ENCODE results near the gene FPGT.
A peak's percentile ranks its signal among the peaks of the same experiment; 100 is the strongest.

Gene FPGT

GRCh38 chr1:74197657-74198552, at the start of gene FPGT, which contains the start of gene LRRIQ3:
Gene FPGT, plus strand, starts transcription at chr1:74198242. Its CDS starts 37 bp downstream, at chr1:74198279.
Gene LRRIQ3, minus strand, starts transcription at chr1:74198176. Its CDS starts 14,492 bp downstream, at chr1:74183684.
- Histone ChIP-seq H4K20me1 (ENCODE audit: insufficient read depth, low read length) (no peaks in the 10 kb centered on the region), H3K9ac (ENCODE audit: low read length) (peak within 1 kb of the TSS; percentile 65), H3K27me3 (replicated peaks; ENCODE audit: insufficient read depth, low read length) (no peaks in the 10 kb centered on the region), H3F3A (ENCODE audit: insufficient read depth, low read length) (peaks cover 4% of the 10 kb centered on the region), H2AFZ (ENCODE audit: low read length) (peak within 1 kb of the TSS; percentile 97), H3K27ac (ENCODE audit: low read length) (peak within 1 kb of the TSS; percentile 65; the same call in 1 of the 2 replicates), H3K4me2 (ENCODE audit: low read depth, low read length) (peak within 1 kb of the TSS; percentile 82), H3K4me3 (ENCODE audit: low read length) (peak within 1 kb of the TSS; percentile 79), H3K9me3 (replicated peaks; ENCODE audit: insufficient read depth, low read length) (no peaks in the 10 kb centered on the region), H3K9me2 (replicated peaks; ENCODE audit: insufficient read depth, low read length) (no peaks in the 10 kb centered on the region), H3K4me1 (ENCODE audit: low read length) (peaks cover 4% of the 10 kb centered on the region; the same call in 1 of the 2 replicates), H3K79me2 (ENCODE audit: low read length) (no peaks in the 10 kb centered on the region), H3K36me3 (replicated peaks; ENCODE audit: insufficient read depth, low read length) (no peaks in the 10 kb centered on the region)
- no peak for TF ChIP-seq EZH2 (optimal IDR thresholded peaks at IDR 0.05; ENCODE audit: low read depth, low read length)
- no peak for TF ChIP-seq CTCF (IDR thresholded peaks at IDR 0.05; ENCODE audit: low read length)
- no peak for TF ChIP-seq EZH2phosphoT487 (IDR thresholded peaks at IDR 0.05; ENCODE audit: low read length)
- peak; percentile 95 for DNase-seq

GRCh38 chr1:74160046-74160445, 38.0 kb upstream of the FPGT start:
- H3K36me3 ChIP-seq (replicated peaks; ENCODE audit: insufficient read depth, low read length) = no peaks in the 10 kb centered on the region
- no peaks in the 10 kb centered on the region for H3K9me3 ChIP-seq (replicated peaks; ENCODE audit: insufficient read depth, low read length)
- TF ChIP-seq EZH2phosphoT487 (IDR thresholded peaks at IDR 0.05; ENCODE audit: low read length) (no peak), CTCF (IDR thresholded peaks at IDR 0.05; ENCODE audit: low read length) (no peak), EZH2 (optimal IDR thresholded peaks at IDR 0.05; ENCODE audit: low read depth, low read length) (no peak)
- no peak overlapping the region for H3K4me2 ChIP-seq (ENCODE audit: low read depth, low read length)
- H3K4me3 ChIP-seq (ENCODE audit: low read length) = no peak overlapping the region
- no peak overlapping the region for H2AFZ ChIP-seq (ENCODE audit: low read length)
- H3K4me1 ChIP-seq (ENCODE audit: low read length) = no peaks in the 10 kb centered on the region
- DNase-seq = no peak
- H3F3A ChIP-seq (ENCODE audit: insufficient read depth, low read length) = no peaks in the 10 kb centered on the region
- no peaks in the 10 kb centered on the region for H3K79me2 ChIP-seq (ENCODE audit: low read length)
- no peaks in the 10 kb centered on the region for H3K9me2 ChIP-seq (replicated peaks; ENCODE audit: insufficient read depth, low read length)
- no peaks in the 10 kb centered on the region for H3K27me3 ChIP-seq (replicated peaks; ENCODE audit: insufficient read depth, low read length)
- no peak overlapping the region for H3K27ac ChIP-seq (ENCODE audit: low read length)
- no peak overlapping the region for H3K9ac ChIP-seq (ENCODE audit: low read length)
- H4K20me1 ChIP-seq (ENCODE audit: insufficient read depth, low read length) = no peaks in the 10 kb centered on the region

- H3K36me3 ChIP-seq (replicated peaks; ENCODE audit: insufficient read depth, low read length) = no peaks in the 10 kb centered on the region
- H4K20me1 ChIP-seq (ENCODE audit: insufficient read depth, low read length) = no peaks in the 10 kb centered on the region
- H3K9ac ChIP-seq (ENCODE audit: low read length) = no peak overlapping the region
- H3K9me3 ChIP-seq (replicated peaks; ENCODE audit: insufficient read depth, low read length) = no peaks in the 10 kb centered on the region
- no peaks in the 10 kb centered on the region for H3F3A ChIP-seq (ENCODE audit: insufficient read depth, low read length)
- H3K4me1 ChIP-seq (ENCODE audit: low read length) = no peaks in the 10 kb centered on the region
- H3K79me2 ChIP-seq (ENCODE audit: low read length) = no peaks in the 10 kb centered on the region
- TF ChIP-seq CTCF (IDR thresholded peaks at IDR 0.05; ENCODE audit: low read length) (no peak), EZH2 (optimal IDR thresholded peaks at IDR 0.05; ENCODE audit: low read depth, low read length) (no peak), EZH2phosphoT487 (IDR thresholded peaks at IDR 0.05; ENCODE audit: low read length) (no peak)
- no peak overlapping the region for H3K4me3 ChIP-seq (ENCODE audit: low read length)
- H2AFZ ChIP-seq (ENCODE audit: low read length) = no peak overlapping the region
- no peaks in the 10 kb centered on the region for H3K9me2 ChIP-seq (replicated peaks; ENCODE audit: insufficient read depth, low read length)
- no peak overlapping the region for H3K4me2 ChIP-seq (ENCODE audit: low read depth, low read length)
- no peak overlapping the region for H3K27ac ChIP-seq (ENCODE audit: low read length)
- H3K27me3 ChIP-seq (replicated peaks; ENCODE audit: insufficient read depth, low read length) = no peaks in the 10 kb centered on the region
- DNase-seq = no peak
These were observed 36.5 kb upstream of the FPGT start for GRCh38 chr1:74161497-74161896.
